ENCODE data around the gene MYO1D.
"Not testable (repeated sequence)": the region's sequence is repeated elsewhere in the genome, so short reads cannot be mapped to it uniquely, and the experiment has no call there.

MYO1D gene

GRCh38 chr17:32452281-32452680 lies 424.6 kb downstream of the MYO1D start:
- ATAC-seq, result no peak
- TF ChIP-seq TOX (CRISPR knock-in tag; IDR thresholded peaks at IDR 0.05; ENCODE audit: borderline replicate concordance) (no peak), ISL1 (CRISPR knock-in tag; IDR thresholded peaks at IDR 0.05) (no peak), POU6F1 (CRISPR knock-in tag; IDR thresholded peaks at IDR 0.05; ENCODE audit: borderline replicate concordance, low read depth) (no peak), CSRNP3 (CRISPR knock-in tag; IDR thresholded peaks at IDR 0.05) (no peak), ESRRG (CRISPR knock-in tag; IDR thresholded peaks at IDR 0.05) (no peak), OSR1 (CRISPR knock-in tag; IDR thresholded peaks at IDR 0.05) (no peak), RARB (CRISPR knock-in tag; IDR thresholded peaks at IDR 0.05) (no peak), ARNTL (CRISPR knock-in tag; IDR thresholded peaks at IDR 0.05; ENCODE audit: borderline replicate concordance, low read depth) (no peak), PPARA (CRISPR knock-in tag; IDR thresholded peaks at IDR 0.05; ENCODE audit: borderline replicate concordance) (no peak), SNAI2 (CRISPR knock-in tag; IDR thresholded peaks at IDR 0.05) (no peak), PATZ1 (CRISPR knock-in tag; IDR thresholded peaks at IDR 0.05; ENCODE audit: borderline replicate concordance) (no peak), ZNF8 (CRISPR knock-in tag; IDR thresholded peaks at IDR 0.05) (no peak), TSHZ2 (CRISPR knock-in tag; IDR thresholded peaks at IDR 0.05) (no peak), ZNF565 (CRISPR knock-in tag; conservative IDR thresholded peaks at IDR 0.05; ENCODE audit: low read depth) (no peak), ZNF70 (CRISPR knock-in tag; IDR thresholded peaks at IDR 0.05) (no peak)

GRCh38 chr17:32451879-32452278 lies 425.0 kb downstream of the MYO1D start:
- no peak for ATAC-seq
- no peak for TF ChIP-seq ZC3H10 (CRISPR knock-in tag; IDR thresholded peaks at IDR 0.05)
- no peak for TF ChIP-seq TCF4 (CRISPR knock-in tag; IDR thresholded peaks at IDR 0.05; ENCODE audit: borderline replicate concordance)
- no peak for TF ChIP-seq OSR1 (CRISPR knock-in tag; IDR thresholded peaks at IDR 0.05)
- no peak for TF ChIP-seq CSRNP3 (CRISPR knock-in tag; IDR thresholded peaks at IDR 0.05)
- no peak for TF ChIP-seq BACH2 (CRISPR knock-in tag; IDR thresholded peaks at IDR 0.05; ENCODE audit: borderline replicate concordance)
- no peak for TF ChIP-seq ZNF70 (CRISPR knock-in tag; IDR thresholded peaks at IDR 0.05)
- no peak for TF ChIP-seq SNAI2 (CRISPR knock-in tag; IDR thresholded peaks at IDR 0.05)
- TF ChIP-seq ISL1 (CRISPR knock-in tag; IDR thresholded peaks at IDR 0.05), result no peak
- no peak for TF ChIP-seq ZFP3 (CRISPR knock-in tag; IDR thresholded peaks at IDR 0.05)
- no peak for TF ChIP-seq ZNF8 (CRISPR knock-in tag; IDR thresholded peaks at IDR 0.05)
- TF ChIP-seq ZNF565 (CRISPR knock-in tag; conservative IDR thresholded peaks at IDR 0.05; ENCODE audit: low read depth), result no peak
- TF ChIP-seq ARNTL (CRISPR knock-in tag; IDR thresholded peaks at IDR 0.05; ENCODE audit: borderline replicate concordance, low read depth), result no peak
- TF ChIP-seq CREB5 (CRISPR knock-in tag; IDR thresholded peaks at IDR 0.05; ENCODE audit: low read depth), result no peak
- no peak for TF ChIP-seq POU6F1 (CRISPR knock-in tag; IDR thresholded peaks at IDR 0.05; ENCODE audit: borderline replicate concordance, low read depth)
- TF ChIP-seq RARB (CRISPR knock-in tag; IDR thresholded peaks at IDR 0.05), result no peak

- not testable (repeated sequence) for ATAC-seq
Measured at GRCh38 chr17:32450379-32450778, 426.5 kb downstream of the MYO1D start.
